Measurements from ENCODE around the gene FOXA1.

DNA sequence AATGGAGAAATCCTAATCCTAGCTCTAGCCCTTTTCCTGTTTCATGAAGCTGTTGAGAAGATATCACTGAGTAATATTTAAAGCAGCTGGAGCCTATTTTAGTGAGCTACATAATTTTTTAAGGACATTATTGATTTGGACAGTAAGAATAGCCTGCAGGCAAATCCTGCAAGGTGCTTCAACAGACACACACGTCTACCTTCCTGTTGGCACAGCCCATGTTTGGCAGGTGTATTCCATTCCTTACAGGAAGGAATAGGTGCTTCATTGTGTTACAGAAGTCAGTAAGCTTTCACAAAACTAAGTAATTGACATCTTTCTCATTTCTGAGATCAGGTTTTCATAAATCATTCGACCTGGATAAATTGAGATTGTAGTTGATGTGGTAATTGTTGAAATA lies 50.6 kb downstream of the FOXA1 start:
- TF ChIP-seq EZH2 (IDR thresholded peaks at IDR 0.05; ENCODE audit: borderline replicate concordance, insufficient read depth, low read depth, low read length, poor library complexity, severe bottlenecking), result no peak
- TF ChIP-seq, protein P1, sequence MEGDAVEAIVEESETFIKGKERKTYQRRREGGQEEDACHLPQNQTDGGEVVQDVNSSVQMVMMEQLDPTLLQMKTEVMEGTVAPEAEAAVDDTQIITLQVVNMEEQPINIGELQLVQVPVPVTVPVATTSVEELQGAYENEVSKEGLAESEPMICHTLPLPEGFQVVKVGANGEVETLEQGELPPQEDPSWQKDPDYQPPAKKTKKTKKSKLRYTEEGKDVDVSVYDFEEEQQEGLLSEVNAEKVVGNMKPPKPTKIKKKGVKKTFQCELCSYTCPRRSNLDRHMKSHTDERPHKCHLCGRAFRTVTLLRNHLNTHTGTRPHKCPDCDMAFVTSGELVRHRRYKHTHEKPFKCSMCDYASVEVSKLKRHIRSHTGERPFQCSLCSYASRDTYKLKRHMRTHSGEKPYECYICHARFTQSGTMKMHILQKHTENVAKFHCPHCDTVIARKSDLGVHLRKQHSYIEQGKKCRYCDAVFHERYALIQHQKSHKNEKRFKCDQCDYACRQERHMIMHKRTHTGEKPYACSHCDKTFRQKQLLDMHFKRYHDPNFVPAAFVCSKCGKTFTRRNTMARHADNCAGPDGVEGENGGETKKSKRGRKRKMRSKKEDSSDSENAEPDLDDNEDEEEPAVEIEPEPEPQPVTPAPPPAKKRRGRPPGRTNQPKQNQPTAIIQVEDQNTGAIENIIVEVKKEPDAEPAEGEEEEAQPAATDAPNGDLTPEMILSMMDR (IDR thresholded peaks at IDR 0.05), result no peak
